GM10266 (cell line): ENCODE measurements around the gene ST8SIA3.

Experiments used
- DNase-seq: peaks from one replicate; pipeline ENCODE4 v3.0.0; 2012; ENCODE audit errors: extremely low spot score
- TF ChIP-seq, protein P1 (sequence below): IDR thresholded peaks from 2 replicates; pipeline ENCODE4 v1.5.1; 2012; ENCODE audit warnings: mild to moderate bottlenecking, low read depth; ENCODE audit not compliant: control insufficient read depth, insufficient read depth; ENCODE audit errors: missing control alignments

ST8SIA3 gene

GRCh38 chr18:57328665-57329064 lies 23.7 kb upstream of the ST8SIA3 start:
- TF ChIP-seq, protein P1, sequence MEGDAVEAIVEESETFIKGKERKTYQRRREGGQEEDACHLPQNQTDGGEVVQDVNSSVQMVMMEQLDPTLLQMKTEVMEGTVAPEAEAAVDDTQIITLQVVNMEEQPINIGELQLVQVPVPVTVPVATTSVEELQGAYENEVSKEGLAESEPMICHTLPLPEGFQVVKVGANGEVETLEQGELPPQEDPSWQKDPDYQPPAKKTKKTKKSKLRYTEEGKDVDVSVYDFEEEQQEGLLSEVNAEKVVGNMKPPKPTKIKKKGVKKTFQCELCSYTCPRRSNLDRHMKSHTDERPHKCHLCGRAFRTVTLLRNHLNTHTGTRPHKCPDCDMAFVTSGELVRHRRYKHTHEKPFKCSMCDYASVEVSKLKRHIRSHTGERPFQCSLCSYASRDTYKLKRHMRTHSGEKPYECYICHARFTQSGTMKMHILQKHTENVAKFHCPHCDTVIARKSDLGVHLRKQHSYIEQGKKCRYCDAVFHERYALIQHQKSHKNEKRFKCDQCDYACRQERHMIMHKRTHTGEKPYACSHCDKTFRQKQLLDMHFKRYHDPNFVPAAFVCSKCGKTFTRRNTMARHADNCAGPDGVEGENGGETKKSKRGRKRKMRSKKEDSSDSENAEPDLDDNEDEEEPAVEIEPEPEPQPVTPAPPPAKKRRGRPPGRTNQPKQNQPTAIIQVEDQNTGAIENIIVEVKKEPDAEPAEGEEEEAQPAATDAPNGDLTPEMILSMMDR = no peak
- no peak for DNase-seq

- no peak for DNase-seq
- TF ChIP-seq, protein P1 = no peak
Measured at GRCh38 chr18:57329856-57330255, 22.5 kb upstream of the ST8SIA3 start.

GRCh38 chr18:57331718-57332117 lies 20.6 kb upstream of the ST8SIA3 start:
- TF ChIP-seq, protein P1 = no peak
- DNase-seq = no peak

- DNase-seq = no peak
- TF ChIP-seq, protein P1 = no peak
Measured at GRCh38 chr18:57333940-57334339, 18.4 kb upstream of the ST8SIA3 start.

- DNase-seq = no peak
- TF ChIP-seq, protein P1 = no peak
Measured at GRCh38 chr18:57334383-57334782, 18.0 kb upstream of the ST8SIA3 start.

- TF ChIP-seq, protein P1 = no peak
- no peak for DNase-seq
Measured at GRCh38 chr18:57336343-57336742, 16.0 kb upstream of the ST8SIA3 start.

- TF ChIP-seq, protein P1 = no peak
- no peak for DNase-seq
Measured at GRCh38 chr18:57337890-57338289, 14.5 kb upstream of the ST8SIA3 start.
